ENCODE data around the gene OTUD6A.
"Not testable (repeated sequence)": the region's sequence is repeated elsewhere in the genome, so short reads cannot be mapped to it uniquely, and the experiment has no call there.

The OTUD6A gene

GRCh38 chrX:70046978-70047377, 15.3 kb upstream of the OTUD6A start:
- no peak for DNase-seq (ENCODE audit: low read depth in 2 of 2)

GRCh38 chrX:70049406-70049805, 12.9 kb upstream of the OTUD6A start:
- no peak for DNase-seq (ENCODE audit: low read depth in 2 of 2)

GRCh38 chrX:70049925-70050324, 12.3 kb upstream of the OTUD6A start, which contains the start of gene AWAT2:
TSS of gene AWAT2 (minus strand) at chrX:70049938. CDS start at chrX:70049932, 6 bp downstream.
- DNase-seq (ENCODE audit: low read depth in 2 of 2), result no peak

GRCh38 chrX:70052895-70053615, 9.2 kb upstream of the OTUD6A start:
- DNase-seq (ENCODE audit: low read depth in 2 of 2), result no peak

GRCh38 chrX:70054391-70054790, 7.9 kb upstream of the OTUD6A start:
- no peak for DNase-seq (ENCODE audit: low read depth in 2 of 2)

GRCh38 chrX:70062961-70063550, 799 bp downstream of the OTUD6A start:
- DNase-seq (ENCODE audit: low read depth in 2 of 2), result no peak

GRCh38 chrX:70066646-70067045, 4.4 kb downstream of the OTUD6A start:
- no peak for DNase-seq (ENCODE audit: low read depth in 2 of 2)

- DNase-seq (ENCODE audit: low read depth in 2 of 2), result no peak
These were observed 17.0 kb downstream of the OTUD6A start for GRCh38 chrX:70079297-70079696.

- DNase-seq (ENCODE audit: low read depth in 2 of 2), result no peak
These were observed 17.6 kb downstream of the OTUD6A start for GRCh38 chrX:70079870-70080269.

GRCh38 chrX:70082723-70083122, 20.5 kb downstream of the OTUD6A start:
- DNase-seq (ENCODE audit: low read depth in 2 of 2), result no peak

GRCh38 chrX:70084592-70085240, 22.5 kb downstream of the OTUD6A start:
- DNase-seq (ENCODE audit: low read depth in 2 of 2), result no peak

- no peak for DNase-seq (ENCODE audit: low read depth in 2 of 2)
These were observed 25.8 kb downstream of the OTUD6A start for GRCh38 chrX:70087857-70088630.

GRCh38 chrX:70088751-70089150, 26.5 kb downstream of the OTUD6A start:
- no peak for DNase-seq (ENCODE audit: low read depth in 2 of 2)

GRCh38 chrX:70089604-70090297, 27.5 kb downstream of the OTUD6A start:
- no peak for DNase-seq (ENCODE audit: low read depth in 2 of 2)

- DNase-seq (ENCODE audit: low read depth in 2 of 2), result no peak
These were observed 30.0 kb downstream of the OTUD6A start for GRCh38 chrX:70092247-70092646.

- no peak for DNase-seq (ENCODE audit: low read depth in 2 of 2)
These were observed 33.8 kb downstream of the OTUD6A start for GRCh38 chrX:70096052-70096451.

- no peak for DNase-seq (ENCODE audit: low read depth in 2 of 2)
These were observed 43.0 kb downstream of the OTUD6A start for GRCh38 chrX:70105229-70105628.

GRCh38 chrX:70111436-70112026, 49.3 kb downstream of the OTUD6A start:
- DNase-seq (ENCODE audit: low read depth in 2 of 2), result not testable (repeated sequence)

Data from stimulated activated CD4-positive, alpha-beta T cell treated with anti-CD3 and anti-CD28 coated beads, Interleukin-4, amount 100 ng/mL, for 48 hours (primary cell).